A673 (cell line): ENCODE results near the gene DLL1.

Experiments
- CTCF ChIP-seq: fragments of 300-800, 200-600 bp; sonication (generic); conservative IDR thresholded peaks from 2 replicates; pipeline ENCODE4 v1.5.1; 2017; ENCODE audit warnings: low read depth, mild to moderate bottlenecking, antibody characterized with exemption, low read length, moderate library complexity, mixed read lengths
- EZH2 ChIP-seq: fragments of 200-600 bp; sonication (generic); IDR thresholded peaks from 2 replicates; pipeline ENCODE4 v1.6.1; 2017; ENCODE audit warnings: borderline replicate concordance, low read depth, mild to moderate bottlenecking, mixed read lengths, antibody characterized with exemption, low read length; ENCODE audit not compliant: poor library complexity, severe bottlenecking

- TF ChIP-seq CTCF (no peak), EZH2 (no peak)
Measured at GRCh38 chr6:170244721-170245474, 46.0 kb downstream of the DLL1 start.
